Ectodermal cell (in vitro differentiated cells): Measurements from ENCODE around the gene DBH.

ENCODE experiments used
- H3K27ac ChIP-seq: 2 replicates; pipeline ENCODE4 v1.7.0; 2013; ENCODE audit warnings: mild to moderate bottlenecking, low read depth, low read length; ENCODE audit not compliant: insufficient read depth, poor library complexity, severe bottlenecking
- H3K27me3 ChIP-seq: 2 replicates; pipeline ENCODE4 v1.7.0; 2013; ENCODE audit warnings: mild to moderate bottlenecking, low read length; ENCODE audit not compliant: insufficient read depth, control insufficient read depth, poor library complexity, severe bottlenecking
- H3K36me3 ChIP-seq: one replicate; pipeline ENCODE4 v1.7.0; 2013; ENCODE audit warnings: low read length; ENCODE audit not compliant: control insufficient read depth, insufficient read depth
- H3K4me1 ChIP-seq: one replicate; pipeline ENCODE4 v1.7.0; 2013; ENCODE audit warnings: low read length; ENCODE audit not compliant: control insufficient read depth, insufficient read depth
- H3K4me3 ChIP-seq: 2 replicates; pipeline ENCODE4 v1.7.0; 2013; ENCODE audit warnings: low read depth, low read length, control low read depth; ENCODE audit not compliant: insufficient read depth
- H3K9me3 ChIP-seq: 2 replicates; pipeline ENCODE4 v1.7.0; 2013; ENCODE audit warnings: mild to moderate bottlenecking, low read length, moderate library complexity; ENCODE audit not compliant: control insufficient read depth
- WGBS, 2 experiments: methylation state at CpG; one replicate each; pipeline ENCODE4 v1.1.7; 2013; ENCODE audit warnings: missing lambda C conversion rate in 2 of 2; 5-methylcytosine and 5-hydroxymethylcytosine counted together

The DBH gene

DNA sequence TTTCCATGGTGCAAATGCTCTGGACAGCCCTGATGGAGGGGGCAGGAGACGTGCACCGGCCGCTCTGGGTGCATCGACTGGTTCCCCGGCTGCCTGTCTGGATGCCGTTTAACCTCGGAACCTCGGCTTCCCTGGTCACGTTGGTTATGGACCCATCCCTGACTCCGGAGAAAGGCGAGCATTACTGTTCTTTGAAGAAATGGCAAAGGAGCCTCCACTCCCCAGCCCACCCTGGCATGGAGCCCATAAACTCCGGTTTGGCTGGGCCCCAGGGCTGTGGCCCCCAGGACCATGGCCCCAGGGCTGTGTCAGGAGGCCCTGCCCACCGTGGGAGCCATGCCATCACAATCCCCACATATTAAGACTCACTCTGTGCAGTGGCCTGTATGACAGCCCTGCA lies 28.9 kb downstream of the DBH start:
- H3K4me3 ChIP-seq, result no peak overlapping the region
- no peak overlapping the region for H3K27ac ChIP-seq
- no peaks in the 10 kb centered on the region for H3K4me1 ChIP-seq
- H3K27me3 ChIP-seq, result peaks cover 3% of the 10 kb centered on the region
- WGBS, 2 experiments, result 93 to 96% methylated on average over 13 of the region's 13 CpGs
- H3K9me3 ChIP-seq, result no peaks in the 10 kb centered on the region
- H3K36me3 ChIP-seq, result no peaks in the 10 kb centered on the region

DNA sequence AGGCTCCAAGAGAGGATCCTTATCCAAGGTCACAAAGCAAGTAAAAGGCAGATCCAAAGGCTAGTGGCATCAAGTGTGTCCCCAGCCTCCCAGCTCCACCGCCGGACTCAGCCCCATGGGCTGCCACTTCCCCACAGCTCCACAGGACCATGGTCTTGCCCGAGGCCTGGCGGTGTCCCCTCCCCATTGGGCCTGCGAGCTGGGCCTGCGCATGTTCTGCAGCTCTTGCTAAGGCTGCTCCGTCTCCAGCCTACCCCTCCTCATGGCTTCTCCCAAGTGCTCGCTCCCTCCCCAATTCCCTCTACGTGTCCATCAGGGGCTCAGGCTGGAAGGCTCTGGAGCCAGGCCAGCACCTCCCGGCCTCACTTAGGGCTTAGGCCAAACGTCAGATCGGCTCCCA lies 29.4 kb downstream of the DBH start:
- Histone ChIP-seq H3K27me3 (no peaks in the 10 kb centered on the region), H3K27ac (no peak overlapping the region), H3K36me3 (no peaks in the 10 kb centered on the region), H3K4me1 (no peaks in the 10 kb centered on the region), H3K4me3 (no peak overlapping the region), H3K9me3 (no peaks in the 10 kb centered on the region)
- WGBS, 2 experiments, result 83 to 84% methylated on average over 12 of the region's 12 CpGs

DNA sequence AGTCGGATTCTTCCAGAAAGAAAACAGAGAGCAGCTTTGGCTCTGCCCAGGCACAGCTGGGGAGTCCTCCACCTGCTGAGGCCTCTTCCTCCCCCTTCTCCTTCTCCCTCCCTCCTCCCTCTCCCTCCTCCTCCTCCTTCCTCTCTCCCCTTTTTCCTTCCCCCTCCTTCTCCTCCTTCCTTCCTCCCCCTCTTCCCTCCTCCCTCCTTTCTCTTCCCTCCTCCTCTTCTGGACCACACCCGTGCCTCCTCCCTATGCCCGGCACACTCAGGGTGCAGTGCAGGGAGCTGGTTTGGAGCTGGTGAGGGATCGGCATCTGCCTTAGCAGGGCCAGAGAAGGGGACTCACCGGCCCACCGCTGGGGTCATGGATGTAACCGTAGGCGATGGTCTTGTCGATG lies 30.2 kb downstream of the DBH start:
- H3K4me3 ChIP-seq, result no peak overlapping the region
- H3K27me3 ChIP-seq, result no peaks in the 10 kb centered on the region
- no peak overlapping the region for H3K27ac ChIP-seq
- H3K36me3 ChIP-seq, result no peaks in the 10 kb centered on the region
- no peaks in the 10 kb centered on the region for H3K4me1 ChIP-seq
- H3K9me3 ChIP-seq, result no peaks in the 10 kb centered on the region
- WGBS, 2 experiments, result 84 to 88% methylated on average over 9 of the region's 9 CpGs

DNA sequence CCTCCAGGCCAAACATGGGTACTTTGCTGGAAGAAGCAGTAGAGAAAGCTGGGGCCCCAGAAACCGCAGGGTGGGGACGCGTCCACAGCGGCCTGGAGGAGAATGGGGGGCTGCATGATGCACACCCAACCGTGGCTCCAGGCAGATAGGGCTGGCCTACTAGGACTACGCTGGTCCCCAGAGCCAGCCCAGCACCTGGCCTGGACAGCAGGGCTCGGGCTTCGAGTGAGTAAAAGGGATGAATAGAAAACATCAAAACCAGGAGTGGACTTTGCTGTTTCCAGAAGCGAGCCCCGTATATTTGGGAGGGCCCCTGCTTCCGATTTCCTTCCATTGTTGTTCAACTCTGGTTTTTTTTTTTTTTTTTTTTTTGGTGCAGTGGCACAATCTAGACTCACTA lies 30.7 kb downstream of the DBH start:
- no peaks in the 10 kb centered on the region for H3K36me3 ChIP-seq
- no peaks in the 10 kb centered on the region for H3K9me3 ChIP-seq
- H3K4me1 ChIP-seq, result no peaks in the 10 kb centered on the region
- H3K27me3 ChIP-seq, result no peaks in the 10 kb centered on the region
- no peak overlapping the region for H3K4me3 ChIP-seq
- 76 to 78% methylated on average over 11 of the region's 11 CpGs for WGBS, 2 experiments
- no peak overlapping the region for H3K27ac ChIP-seq

DNA sequence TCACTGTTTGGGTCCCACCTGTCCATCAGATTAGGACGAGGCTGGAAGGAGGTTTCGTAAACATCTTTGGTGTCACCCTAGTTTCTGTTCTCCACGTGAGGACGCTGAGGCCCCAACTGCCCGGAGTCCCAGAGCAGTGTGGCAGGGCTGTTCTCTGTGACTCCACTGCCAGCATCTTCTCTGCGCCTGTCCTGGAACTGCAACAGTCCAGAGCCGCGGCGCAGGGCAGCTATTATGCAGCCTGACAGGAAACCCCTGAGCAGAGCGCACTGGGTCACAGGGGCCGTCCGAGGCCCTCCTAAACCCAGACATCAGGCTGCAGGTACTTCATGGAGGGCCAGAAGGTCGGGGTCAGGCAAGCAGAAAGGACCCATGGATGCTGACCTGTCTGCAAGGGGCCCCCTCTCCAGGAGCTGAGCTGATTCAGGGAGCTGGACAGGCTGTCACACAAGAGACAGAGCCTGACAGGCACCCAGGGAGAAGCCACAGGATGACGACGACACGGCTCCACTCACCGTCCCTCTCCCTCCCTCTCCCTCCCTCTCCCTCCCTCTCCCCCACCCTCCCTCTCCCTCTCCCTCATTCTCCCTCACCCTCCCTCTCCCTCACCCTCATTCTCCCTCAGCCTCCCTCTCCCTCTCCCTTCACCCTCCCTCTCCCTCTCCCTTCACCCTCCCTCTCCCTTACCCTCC lies 31.7 kb downstream of the DBH start:
- no peaks in the 10 kb centered on the region for H3K36me3 ChIP-seq
- H3K27ac ChIP-seq, result no peak overlapping the region
- no peaks in the 10 kb centered on the region for H3K27me3 ChIP-seq
- H3K9me3 ChIP-seq, result no peaks in the 10 kb centered on the region
- WGBS, 2 experiments, result 84 to 86% methylated on average over 17 of the region's 17 CpGs
- H3K4me1 ChIP-seq, result no peaks in the 10 kb centered on the region
- H3K4me3 ChIP-seq, result no peak overlapping the region

DNA sequence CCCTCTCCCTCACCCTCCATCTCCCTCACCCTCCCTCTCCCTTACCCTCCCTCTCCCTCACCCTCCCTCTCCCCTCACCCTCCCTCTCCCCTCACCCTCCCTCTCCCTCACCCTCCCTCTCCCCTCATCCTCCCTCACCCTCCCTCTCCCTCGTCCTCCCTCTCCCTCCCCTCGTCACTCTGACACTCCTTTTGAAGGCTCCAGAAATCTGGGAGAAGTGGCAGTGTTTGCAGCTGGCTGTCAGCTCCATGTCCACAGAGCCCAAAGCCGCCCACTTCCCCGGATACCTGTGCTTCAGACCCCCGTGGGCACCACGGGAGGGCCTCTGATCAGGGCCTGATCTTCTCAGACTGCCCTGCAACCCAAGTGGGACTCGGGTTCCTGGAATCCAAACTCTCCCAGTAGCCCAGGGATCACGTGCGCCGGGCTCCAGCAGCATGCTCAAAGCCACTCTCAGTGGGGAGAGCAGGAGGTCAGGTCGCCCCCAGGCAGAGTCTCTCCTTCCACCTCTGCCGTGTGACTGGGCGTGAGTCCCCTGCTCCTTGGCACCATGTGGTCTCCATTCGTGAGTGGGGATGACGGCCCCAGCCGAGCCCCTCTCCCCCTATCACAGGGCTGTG lies 33.1 kb downstream of the DBH start:
- H3K27me3 ChIP-seq, result no peaks in the 10 kb centered on the region
- H3K9me3 ChIP-seq, result no peaks in the 10 kb centered on the region
- WGBS, 2 experiments, result 70 to 74% methylated on average over 14 to 15 of the region's 16 CpGs
- no peak overlapping the region for H3K27ac ChIP-seq
- H3K4me1 ChIP-seq, result no peaks in the 10 kb centered on the region
- no peaks in the 10 kb centered on the region for H3K36me3 ChIP-seq
- no peak overlapping the region for H3K4me3 ChIP-seq

DNA sequence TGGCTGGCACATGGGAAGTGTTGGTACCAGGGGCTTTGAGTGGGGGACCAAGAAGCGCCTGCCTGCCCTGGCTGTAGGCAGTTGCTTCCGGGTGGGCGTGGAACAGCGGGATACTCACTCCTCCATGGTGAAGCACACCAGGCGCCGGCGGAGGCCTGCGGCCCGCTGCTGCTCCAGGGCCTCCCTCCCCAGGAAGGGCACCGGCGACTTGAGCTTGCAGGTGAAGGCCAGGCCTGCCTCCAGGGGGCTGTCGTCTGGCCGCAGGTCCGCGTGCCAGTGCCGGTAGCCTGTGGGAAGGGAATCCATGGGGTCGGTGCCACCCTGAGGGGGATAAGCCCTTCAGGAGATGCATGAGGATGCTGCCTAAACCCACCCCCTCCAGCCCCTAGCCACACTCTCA lies 34.3 kb downstream of the DBH start:
- Histone ChIP-seq H3K27me3 (no peaks in the 10 kb centered on the region), H3K4me1 (no peaks in the 10 kb centered on the region), H3K27ac (no peak overlapping the region), H3K36me3 (no peaks in the 10 kb centered on the region), H3K4me3 (no peak overlapping the region), H3K9me3 (no peaks in the 10 kb centered on the region)
- 90 to 94% methylated on average over 17 of the region's 17 CpGs for WGBS, 2 experiments

DNA sequence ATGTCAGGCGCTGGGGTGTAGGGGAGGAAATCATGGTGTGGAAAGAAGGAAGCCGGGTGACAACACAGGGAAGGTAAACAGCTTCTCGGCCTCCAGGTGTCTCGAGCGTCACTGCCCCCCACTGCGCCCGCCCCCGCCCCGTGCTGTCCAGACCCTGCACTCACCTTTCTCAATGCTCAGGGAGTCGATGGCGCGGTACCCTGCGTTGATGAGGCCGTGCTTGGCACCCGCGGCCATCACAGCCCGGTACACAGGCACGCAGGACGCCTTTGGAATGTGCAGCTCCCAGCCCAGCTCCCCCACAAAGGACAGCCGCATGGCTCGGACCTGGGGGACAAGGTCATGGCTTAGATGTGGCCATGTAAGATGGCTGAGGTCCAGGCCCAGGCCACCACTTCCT lies 35.2 kb downstream of the DBH start:
- Histone ChIP-seq H3K4me1 (no peaks in the 10 kb centered on the region), H3K27ac (no peak overlapping the region), H3K9me3 (no peaks in the 10 kb centered on the region), H3K27me3 (no peaks in the 10 kb centered on the region), H3K4me3 (no peak overlapping the region), H3K36me3 (no peaks in the 10 kb centered on the region)
- WGBS, 2 experiments, result 89 to 91% methylated on average over 21 of the region's 21 CpGs

DNA sequence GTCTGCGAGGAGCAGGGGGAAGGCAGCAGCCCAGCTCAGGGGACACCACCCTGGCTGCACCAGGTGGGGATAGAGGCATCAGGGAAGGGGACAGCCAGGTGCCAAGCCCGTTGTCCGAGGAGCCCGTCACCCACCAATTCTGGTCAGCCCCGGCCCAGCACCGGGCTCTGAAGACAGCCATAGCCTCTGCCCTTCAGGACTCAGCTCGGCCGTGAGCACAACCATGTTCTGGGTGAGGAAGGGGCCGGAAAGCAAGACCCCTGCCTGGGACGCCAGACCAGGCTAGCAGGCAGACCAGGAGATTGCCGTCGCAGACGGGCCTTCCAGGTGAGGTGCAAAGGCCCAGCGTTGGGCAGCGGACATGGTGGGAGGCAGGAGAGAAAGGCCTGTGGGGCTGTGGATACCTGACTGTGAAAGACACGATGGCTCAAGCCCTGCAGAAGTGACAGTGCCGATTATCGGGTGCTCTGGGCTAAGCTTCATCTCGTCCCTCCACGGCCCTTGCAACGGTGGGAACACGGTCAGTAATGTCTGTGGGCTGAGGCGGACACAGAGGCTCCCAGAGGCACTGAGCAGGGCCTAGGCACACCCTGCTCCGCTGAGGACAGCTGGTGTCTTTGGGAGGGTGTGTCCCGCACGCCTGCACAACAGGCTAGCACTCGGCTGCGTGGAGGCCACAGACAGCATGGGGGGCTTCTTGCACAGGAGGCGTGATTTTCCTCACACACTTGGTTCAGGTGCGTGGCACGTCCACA lies 36.5 kb downstream of the DBH start:
- H3K4me3 ChIP-seq, result no peak overlapping the region
- no peaks in the 10 kb centered on the region for H3K36me3 ChIP-seq
- H3K4me1 ChIP-seq, result no peaks in the 10 kb centered on the region
- 89 to 91% methylated on average over 31 of the region's 31 CpGs for WGBS, 2 experiments
- H3K9me3 ChIP-seq, result no peaks in the 10 kb centered on the region
- no peak overlapping the region for H3K27ac ChIP-seq
- no peaks in the 10 kb centered on the region for H3K27me3 ChIP-seq

DNA sequence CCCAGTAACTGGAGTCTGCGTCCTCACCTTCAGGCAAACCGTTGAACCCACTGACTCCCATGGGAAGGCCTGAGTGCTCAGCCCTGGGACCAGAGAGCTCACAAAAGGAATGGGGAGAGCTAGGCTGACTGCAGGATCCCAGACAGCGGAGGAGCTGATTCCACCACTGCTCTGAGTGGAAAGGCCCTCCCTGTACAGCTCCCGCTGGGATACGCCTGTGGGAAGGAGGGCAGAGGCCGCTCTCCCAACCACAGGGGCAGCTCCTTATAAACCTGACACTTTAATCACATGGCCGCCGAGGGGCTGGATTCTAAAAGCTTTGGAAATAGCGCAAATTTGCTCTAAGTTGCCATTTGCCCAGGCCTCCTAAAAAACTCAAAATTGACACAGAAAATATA lies 37.1 kb downstream of the DBH start:
- H3K36me3 ChIP-seq, result no peaks in the 10 kb centered on the region
- H3K27ac ChIP-seq, result no peak overlapping the region
- WGBS, 2 experiments, result 83 to 88% methylated on average over 9 of the region's 9 CpGs
- no peaks in the 10 kb centered on the region for H3K9me3 ChIP-seq
- no peak overlapping the region for H3K4me3 ChIP-seq
- H3K27me3 ChIP-seq, result no peaks in the 10 kb centered on the region
- H3K4me1 ChIP-seq, result no peaks in the 10 kb centered on the region
